Naive thymus-derived CD8-positive, alpha-beta T cell (primary cell): ENCODE measurements around the gene RANBP10. TPM values are rescaled to one million over a fixed set of nuclear protein-coding genes. Genes with fewer than 3 reads are reported as not detected.

Experiments used
- ATAC-seq, 2 donors: fragments of 150-1000 bp; cut with Tn5 transposase in 1 of 2; sonication (Bioruptor Pico), chemical (Tn5 transposase) in 1 of 2; 1 replicate in 1 of 2; 2 replicates in 1 of 2; pipeline ENCODE4 v1.10.0; 2021; ENCODE audit warnings: mild to moderate bottlenecking in 2 of 2, moderate library complexity in 2 of 2
- POLR2A ChIA-PET: fragments of 350-600 bp; sonication (Branson Sonifier 250); formaldehyde crosslinking; loops from one replicate; lab custom pipeline; 2021; ENCODE audit warnings: antibody characterized with exemption; lab: Charles Lee
- DNase-seq, 10 donors: peaks; one replicate each; pipeline versions ENCODE4 v3.0.0 to v3.0.0-alpha.2; 2020 to 2022
- H3K27ac Mint-ChIP-seq, 10 donors: one replicate each; pipeline ENCODE4 v1.8.0; 2020 to 2022; ENCODE audit warnings: mild to moderate bottlenecking in 10 of 10, mixed read lengths in 10 of 10, moderate library complexity in 4 of 10, inconsistent platforms in 1 of 10
- H3K27me3 Mint-ChIP-seq, 5 donors: one replicate each; pipeline ENCODE4 v1.8.0; 2021 to 2022; ENCODE audit warnings: mixed read lengths in 5 of 5
- H3K36me3 Mint-ChIP-seq, 3 donors: one replicate each; pipeline ENCODE4 v1.8.0; 2020 to 2022; ENCODE audit warnings: mixed read lengths in 3 of 3, mild to moderate bottlenecking in 2 of 3, inconsistent platforms in 1 of 3
- H3K4me1 Mint-ChIP-seq, 4 donors: one replicate each; pipeline ENCODE4 v1.8.0; 2021 to 2022; ENCODE audit warnings: mixed read lengths in 4 of 4
- H3K4me3 Mint-ChIP-seq, 10 donors: one replicate each; pipeline ENCODE4 v1.8.0; 2020 to 2022; ENCODE audit warnings: mild to moderate bottlenecking in 10 of 10, mixed read lengths in 10 of 10, moderate library complexity in 6 of 10, inconsistent platforms in 1 of 10
- H3K9me3 Mint-ChIP-seq, 9 donors: one replicate each; pipeline ENCODE4 v1.8.0; 2020 to 2022; ENCODE audit warnings: mixed read lengths in 9 of 9, mild to moderate bottlenecking in 3 of 9, inconsistent platforms in 1 of 9, moderate library complexity in 1 of 9
- polyA plus RNA-seq, 3 donors: library from polyadenylated mRNA; unstranded; fragments of 300-500 nt; fragmentation: Illumina TruSeq; gene quantifications; one replicate each; pipeline ENCODE4 v1.2.3, GENCODE V29; 2021
- total RNA-seq, 8 experiments: library from RNA in 2 of 8; stranded (reverse) in 2 of 8; gene quantifications; one replicate each; pipeline ENCODE4 v1.2.3 and lab custom pipeline; 2021 to 2026

The RANBP10 gene
- total and polyA plus RNA-seq, 5 experiments from 2014 or later: 5.8 to 23.6 (median 13.8) TPM

- POLR2A ChIA-PET: no interaction called here
- peaks cover 28 to 47% (median 38%) of the 10 kb centered on the region in 4 donors for H3K4me1 Mint-ChIP-seq
- ATAC-seq: no peak
Measured at GRCh38 chr16:67796099-67796718, 10.2 kb downstream of the RANBP10 start.

GRCh38 chr16:67790071-67790470 lies 16.3 kb downstream of the RANBP10 start:
- no peak for DNase-seq
- H3K4me1 Mint-ChIP-seq: peaks cover 0 to 26% (median 11%) of the 10 kb centered on the region in 4 donors
- POLR2A ChIA-PET: no interaction called here
- H3K27ac Mint-ChIP-seq: peak overlapping the region in 5 of 10 donors; percentile 2 to 64 (median 25)
- no peaks in the 10 kb centered on the region for H3K9me3 Mint-ChIP-seq
- no peak for ATAC-seq
- H3K36me3 Mint-ChIP-seq: peaks cover 0 to 14% (median 2%) of the 10 kb centered on the region in 3 donors
- no peak overlapping the region for H3K4me3 Mint-ChIP-seq
- no peaks in the 10 kb centered on the region for H3K27me3 Mint-ChIP-seq

More at GRCh38 chr16:67796099-67796718, 10.2 kb downstream of the RANBP10 start:
- no peak overlapping the region for H3K4me3 Mint-ChIP-seq
- no peaks in the 10 kb centered on the region for H3K27me3 Mint-ChIP-seq
- H3K27ac Mint-ChIP-seq: peak overlapping the region in 6 of 10 donors; percentile 1 to 79 (median 64)
- peaks cover 0 to 45% (median 0%) of the 10 kb centered on the region in 3 donors for H3K36me3 Mint-ChIP-seq
- no peak for DNase-seq
- H3K9me3 Mint-ChIP-seq: no peaks in the 10 kb centered on the region

- Mint-ChIP-seq H3K4me3 (no peak overlapping the region), H3K27me3 (no peaks in the 10 kb centered on the region), H3K36me3 (peaks cover 0 to 26% (median 5%) of the 10 kb centered on the region in 3 donors), H3K27ac (peak overlapping the region in 5 of 10 donors; percentile 25 to 76 (median 64)), H3K4me1 (peaks cover 10 to 28% (median 19%) of the 10 kb centered on the region in 4 donors), H3K9me3 (no peaks in the 10 kb centered on the region)
- POLR2A ChIA-PET: no interaction called here
- DNase-seq (no peak), ATAC-seq (no peak)
Measured at GRCh38 chr16:67786491-67786890, 19.9 kb downstream of the RANBP10 start.

GRCh38 chr16:67783353-67783725 lies 23.0 kb downstream of the RANBP10 start:
- peaks cover 0 to 28% (median 5%) of the 10 kb centered on the region in 3 donors for H3K36me3 Mint-ChIP-seq
- POLR2A ChIA-PET: no interaction called here
- DNase-seq (no peak), ATAC-seq (no peak)
- H3K4me1 Mint-ChIP-seq: peaks cover 21 to 43% (median 37%) of the 10 kb centered on the region in 4 donors
- no peak overlapping the region for H3K4me3 Mint-ChIP-seq
- no peaks in the 10 kb centered on the region for H3K9me3 Mint-ChIP-seq
- no peaks in the 10 kb centered on the region for H3K27me3 Mint-ChIP-seq
- peak overlapping the region in 9 of 10 donors; percentile 24 to 87 (median 59) for H3K27ac Mint-ChIP-seq

GRCh38 chr16:67782567-67783352 lies 23.6 kb downstream of the RANBP10 start:
- H3K4me3 Mint-ChIP-seq: no peak overlapping the region
- ATAC-seq (no peak), DNase-seq (peak in 1 of 10 donors; percentile 4)
- peaks cover 21 to 43% (median 37%) of the 10 kb centered on the region in 4 donors for H3K4me1 Mint-ChIP-seq
- H3K9me3 Mint-ChIP-seq: no peaks in the 10 kb centered on the region
- peaks cover 0 to 28% (median 5%) of the 10 kb centered on the region in 3 donors for H3K36me3 Mint-ChIP-seq
- H3K27ac Mint-ChIP-seq: peak overlapping the region in 9 of 10 donors; percentile 24 to 87 (median 59)
- POLR2A ChIA-PET: no interaction called here
- no peaks in the 10 kb centered on the region for H3K27me3 Mint-ChIP-seq

GRCh38 chr16:67781565-67781921 lies 24.8 kb downstream of the RANBP10 start:
- POLR2A ChIA-PET: interaction anchor here (0.6 kb wide), 3 partner anchors 16 to 60 kb away, joined by 3 to 4 read pairs (median 3); partner anchors contain the start of genes RANBP10 and TSNAXIP1

GRCh38 chr16:67780847-67781564 lies 25.4 kb downstream of the RANBP10 start:
- peaks cover 21 to 45% (median 32%) of the 10 kb centered on the region in 4 donors for H3K4me1 Mint-ChIP-seq
- POLR2A ChIA-PET: interaction anchor here (0.6 kb wide), 1 partner anchor 60 kb away, joined by 4 read pairs; no protein-coding TSS in a partner anchor
- H3K27ac Mint-ChIP-seq: peak overlapping the region; percentile 78 to 95 (median 89)
- H3K9me3 Mint-ChIP-seq: no peaks in the 10 kb centered on the region
- peaks cover 0 to 25% (median 5%) of the 10 kb centered on the region in 3 donors for H3K36me3 Mint-ChIP-seq
- H3K4me3 Mint-ChIP-seq: peak overlapping the region in 7 of 10 donors; percentile 3 to 81 (median 51)
- peak in 1 of 10 donors; percentile 18 for DNase-seq
- H3K27me3 Mint-ChIP-seq: no peaks in the 10 kb centered on the region
- ATAC-seq: peak; percentile 26 to 49

More at GRCh38 chr16:67781565-67781921, 24.8 kb downstream of the RANBP10 start:
- no peaks in the 10 kb centered on the region for H3K27me3 Mint-ChIP-seq
- H3K27ac Mint-ChIP-seq: peak overlapping the region; percentile 78 to 95 (median 89)
- DNase-seq (peak in 4 of 10 donors; percentile 22 to 61 (median 44)), ATAC-seq (peak; percentile 84 to 93)
- peaks cover 0 to 28% (median 5%) of the 10 kb centered on the region in 3 donors for H3K36me3 Mint-ChIP-seq
- H3K9me3 Mint-ChIP-seq: no peaks in the 10 kb centered on the region
- peaks cover 21 to 48% (median 34%) of the 10 kb centered on the region in 4 donors for H3K4me1 Mint-ChIP-seq
- peak overlapping the region in 7 of 10 donors; percentile 3 to 81 (median 51) for H3K4me3 Mint-ChIP-seq

- Mint-ChIP-seq H3K9me3 (no peaks in the 10 kb centered on the region), H3K4me1 (peaks cover 25 to 48% (median 33%) of the 10 kb centered on the region in 4 donors), H3K36me3 (peaks cover 0 to 15% (median 5%) of the 10 kb centered on the region in 3 donors), H3K27me3 (no peaks in the 10 kb centered on the region), H3K4me3 (peak overlapping the region in 1 of 10 donors; percentile 34), H3K27ac (peak overlapping the region in 7 of 10 donors; percentile 23 to 93 (median 61))
- ATAC-seq (no peak), DNase-seq (peak in 1 of 10 donors; percentile 27)
- POLR2A ChIA-PET: interaction anchor here (0.6 kb wide), 1 partner anchor 203 kb away, joined by 3 read pairs; no protein-coding TSS in a partner anchor
Measured at GRCh38 chr16:67779256-67780014, 26.9 kb downstream of the RANBP10 start.

- no peak overlapping the region for H3K27ac Mint-ChIP-seq
- DNase-seq: peak in 1 of 10 donors; percentile 4
- peaks cover 10 to 41% (median 18%) of the 10 kb centered on the region in 4 donors for H3K4me1 Mint-ChIP-seq
- H3K9me3 Mint-ChIP-seq: no peaks in the 10 kb centered on the region
- no peaks in the 10 kb centered on the region for H3K27me3 Mint-ChIP-seq
- H3K4me3 Mint-ChIP-seq: no peak overlapping the region
- POLR2A ChIA-PET: interaction anchor here (0.7 kb wide), 1 partner anchor 295 kb away, joined by 3 read pairs; no protein-coding TSS in a partner anchor
- no peak for ATAC-seq
- H3K36me3 Mint-ChIP-seq: peaks cover 3 to 28% (median 10%) of the 10 kb centered on the region in 3 donors
Measured at GRCh38 chr16:67775273-67775672, 31.1 kb downstream of the RANBP10 start.

- Mint-ChIP-seq H3K9me3 (no peaks in the 10 kb centered on the region), H3K4me3 (no peak overlapping the region), H3K27ac (peak overlapping the region in 1 of 10 donors; percentile 88), H3K4me1 (peaks cover 2 to 36% (median 12%) of the 10 kb centered on the region in 4 donors), H3K27me3 (no peaks in the 10 kb centered on the region), H3K36me3 (peaks cover 3 to 32% (median 15%) of the 10 kb centered on the region in 3 donors)
- DNase-seq: no peak
- POLR2A ChIA-PET: no interaction called here
- ATAC-seq: no peak
Measured at GRCh38 chr16:67774457-67774853, 31.9 kb downstream of the RANBP10 start.
